Measurements from ENCODE around the gene PARP8.
"Not testable (repeated sequence)": the region's sequence is repeated elsewhere in the genome, so short reads cannot be mapped to it uniquely, and the experiment has no call there.

The PARP8 gene

GRCh38 chr5:50730336-50730735 is 63.9 kb downstream of the PARP8 start:
- DNase-seq = no peak

GRCh38 chr5:50730841-50731240 is 64.4 kb downstream of the PARP8 start:
- no peak for DNase-seq

DNA sequence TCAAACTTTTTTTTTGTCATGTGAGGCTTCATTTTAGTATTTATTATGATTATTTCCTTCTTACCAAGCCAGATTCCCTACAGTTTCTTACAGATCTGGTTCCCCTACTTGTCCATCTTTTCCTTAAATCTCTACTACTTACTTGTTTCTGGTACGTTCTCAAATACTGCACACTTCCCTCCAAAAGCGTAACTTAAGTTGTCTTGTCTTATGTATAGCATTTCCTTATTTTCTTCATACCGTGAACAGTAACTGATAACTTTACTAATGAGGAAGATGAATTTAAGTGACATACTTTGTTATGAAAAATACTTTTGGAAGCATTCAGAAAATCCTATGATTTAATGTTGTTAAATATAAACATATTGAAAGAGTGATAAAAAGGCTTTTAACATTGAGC is 67.3 kb downstream of the PARP8 start:
- no peak for DNase-seq

GRCh38 chr5:50738864-50739263 is 72.4 kb downstream of the PARP8 start:
- DNase-seq = no peak

GRCh38 chr5:50740832-50741231 is 74.4 kb downstream of the PARP8 start:
- DNase-seq = no peak

GRCh38 chr5:50744776-50745175 is 78.3 kb downstream of the PARP8 start:
- peak; percentile 21 for DNase-seq

DNA sequence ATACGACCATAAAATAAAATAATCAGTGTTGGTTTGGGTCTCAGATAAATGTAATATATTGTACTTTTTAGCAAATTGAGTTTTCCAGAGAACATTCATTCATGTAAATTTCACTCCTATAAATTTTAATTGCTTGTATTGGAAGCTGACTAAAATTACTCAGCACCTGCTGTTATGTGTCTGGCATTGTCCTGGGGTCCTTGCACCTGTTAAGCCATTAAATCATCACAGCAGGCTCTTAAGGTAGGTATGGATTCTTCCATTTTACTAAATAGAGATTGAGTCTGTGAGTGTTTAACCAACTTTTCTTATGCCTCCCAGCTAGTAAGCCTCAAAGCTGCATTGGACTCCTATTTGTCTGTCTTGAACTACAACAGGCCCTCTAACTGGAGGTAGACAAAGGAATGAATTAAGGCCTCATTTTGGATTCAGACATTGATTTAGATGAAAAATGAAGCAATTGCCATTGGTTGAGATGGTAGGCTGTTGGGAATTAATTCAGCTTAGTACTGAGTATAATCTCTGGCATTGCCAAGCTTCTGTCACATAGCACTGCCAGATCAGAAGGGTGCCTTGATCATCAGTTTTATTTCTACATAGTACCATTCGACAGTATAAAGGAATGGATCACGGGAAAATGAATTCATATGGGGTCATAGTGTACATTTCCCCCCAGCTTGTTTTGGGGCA is 78.9 kb downstream of the PARP8 start:
- DNase-seq = no peak

GRCh38 chr5:50749181-50749580 is 82.7 kb downstream of the PARP8 start:
- DNase-seq = no peak

DNA sequence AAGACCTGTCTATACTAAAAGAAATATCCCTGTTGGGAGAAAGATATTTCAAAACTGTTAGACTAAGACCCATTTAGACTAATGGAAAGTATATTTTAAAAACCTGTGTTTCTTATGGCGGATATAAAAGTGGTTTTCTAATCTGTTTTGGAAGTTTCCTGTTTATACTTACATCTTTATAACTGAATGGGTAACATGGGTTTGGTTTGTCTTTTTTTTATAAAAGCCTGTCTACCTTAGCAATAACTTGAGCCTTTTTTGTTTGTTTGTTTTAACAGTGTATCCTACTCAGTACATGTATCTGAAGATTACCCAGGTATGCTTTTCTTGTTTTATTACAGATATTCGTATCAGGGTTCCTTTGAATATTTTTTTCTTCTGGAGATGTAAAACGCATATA is 83.4 kb downstream of the PARP8 start:
- no peak for DNase-seq

DNA sequence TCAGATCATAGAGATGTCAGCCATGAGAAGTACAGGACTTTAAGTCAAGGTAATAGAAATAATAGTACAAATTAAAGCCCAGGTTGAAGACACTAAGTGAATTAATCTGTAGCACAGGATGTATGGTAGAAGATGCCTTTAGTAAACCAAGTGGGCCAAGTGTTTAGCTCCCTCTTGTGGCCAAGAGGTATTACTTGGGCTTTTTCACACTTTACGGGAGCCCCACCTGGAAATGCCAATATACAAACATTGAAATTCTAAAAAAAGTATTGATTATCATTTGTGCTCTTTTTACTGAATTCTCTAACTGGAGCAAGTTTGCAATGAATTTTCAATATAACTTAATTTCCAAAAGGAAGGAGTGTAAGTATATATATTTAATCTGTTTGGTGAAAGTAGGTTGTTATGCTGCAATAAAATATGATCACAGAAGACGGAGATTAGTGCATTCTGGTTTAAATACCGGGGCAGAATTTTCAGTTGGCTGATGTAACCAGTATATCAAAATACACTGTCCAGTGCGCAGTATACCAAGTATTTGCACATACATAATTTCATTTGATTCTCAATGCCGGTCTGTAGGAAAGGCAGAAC is 84.7 kb downstream of the PARP8 start:
- peak; percentile 74 for DNase-seq

GRCh38 chr5:50752800-50753199 is 86.4 kb downstream of the PARP8 start:
- DNase-seq = no peak

- DNase-seq = no peak
These were observed 93.3 kb downstream of the PARP8 start for GRCh38 chr5:50759526-50760270.

DNA sequence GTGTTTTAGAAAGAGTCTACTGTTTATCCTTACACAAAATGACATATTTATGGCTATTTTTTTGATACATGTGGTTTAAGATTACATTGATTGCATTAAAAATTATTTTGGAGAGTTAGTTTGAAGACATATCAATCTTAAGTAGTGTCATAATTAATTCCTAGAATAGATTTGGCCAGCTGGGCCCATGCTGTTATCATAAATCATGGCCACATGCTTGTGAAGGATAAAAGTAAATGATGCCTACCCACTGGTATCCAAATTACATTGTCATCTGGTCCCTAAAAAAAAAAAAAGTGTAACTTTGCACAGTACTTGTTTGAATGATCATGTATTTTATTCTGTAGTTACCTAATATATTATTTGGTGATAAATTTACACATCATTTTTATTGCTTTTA is 96.9 kb downstream of the PARP8 start:
- DNase-seq = no peak

DNA sequence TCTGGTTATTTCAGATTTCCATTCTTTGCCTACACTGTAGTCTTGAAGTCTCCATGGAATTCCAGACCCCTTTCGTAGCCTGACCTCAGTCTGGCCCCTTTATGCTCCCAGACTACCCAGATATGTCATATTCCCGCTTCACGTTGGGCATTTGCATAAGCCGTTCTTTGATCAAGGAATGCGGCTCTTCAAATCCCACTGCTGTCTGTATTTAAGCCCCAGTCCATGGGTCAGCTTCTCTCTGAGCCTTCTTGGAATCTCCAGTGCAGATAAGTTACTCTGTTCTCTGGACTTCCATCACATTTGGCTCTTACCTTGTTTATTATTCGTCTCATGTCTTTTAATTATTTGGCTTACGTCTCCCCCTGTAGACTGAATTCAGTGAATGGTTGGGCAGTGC is 97.4 kb downstream of the PARP8 start:
- DNase-seq = no peak

DNA sequence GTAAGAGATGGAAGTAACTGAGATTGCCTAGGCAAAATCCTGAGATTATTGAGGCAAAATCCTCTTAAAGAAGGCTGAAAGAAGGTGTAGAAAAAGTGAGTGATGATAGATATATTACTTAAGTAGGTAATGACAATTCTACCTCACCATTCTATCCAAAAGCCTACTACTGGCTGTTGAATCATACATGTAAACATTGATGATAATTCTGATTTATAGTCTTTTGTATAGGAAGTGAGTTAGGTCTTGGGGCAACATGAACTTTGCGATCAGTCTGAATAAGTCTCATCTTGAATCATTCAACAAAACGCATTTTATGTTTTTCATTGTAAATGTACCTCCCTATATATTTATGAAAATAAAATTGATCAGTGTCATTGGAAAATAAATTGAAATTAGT is 99.6 kb downstream of the PARP8 start:
- no peak for DNase-seq

- DNase-seq = no peak
These were observed 100.0 kb downstream of the PARP8 start for GRCh38 chr5:50766462-50766861.

GRCh38 chr5:50766967-50767366 is 100.5 kb downstream of the PARP8 start:
- no peak for DNase-seq

GRCh38 chr5:50767588-50767987 is 101.2 kb downstream of the PARP8 start:
- DNase-seq = no peak

DNA sequence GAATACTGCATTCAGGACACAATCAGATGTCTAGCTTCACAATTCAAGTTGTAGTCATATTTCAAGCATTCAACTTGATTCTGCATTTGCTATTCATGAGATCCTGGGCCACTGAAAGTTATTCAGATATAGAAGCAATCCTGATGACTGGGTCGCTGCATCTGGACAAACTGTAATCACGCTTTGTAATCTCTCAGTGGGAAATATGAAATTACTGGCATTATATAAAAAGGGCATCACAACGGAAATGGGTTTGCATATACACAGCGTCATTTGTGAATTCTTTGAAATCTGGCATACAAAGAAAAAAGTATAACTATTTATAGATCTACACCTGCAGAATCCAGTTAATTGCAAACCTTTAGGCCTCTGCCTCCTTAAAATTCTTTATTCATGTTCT is 102.2 kb downstream of the PARP8 start:
- DNase-seq = no peak

- no peak for DNase-seq
These were observed 104.0 kb downstream of the PARP8 start for GRCh38 chr5:50770441-50770840.

GRCh38 chr5:50774446-50775175 is 108.2 kb downstream of the PARP8 start:
- DNase-seq = not testable (repeated sequence)

GRCh38 chr5:50786073-50786472 is 119.6 kb downstream of the PARP8 start:
- peak; percentile 21 for DNase-seq

- no peak for DNase-seq
These were observed 125.4 kb downstream of the PARP8 start for GRCh38 chr5:50791813-50792212.

DNA sequence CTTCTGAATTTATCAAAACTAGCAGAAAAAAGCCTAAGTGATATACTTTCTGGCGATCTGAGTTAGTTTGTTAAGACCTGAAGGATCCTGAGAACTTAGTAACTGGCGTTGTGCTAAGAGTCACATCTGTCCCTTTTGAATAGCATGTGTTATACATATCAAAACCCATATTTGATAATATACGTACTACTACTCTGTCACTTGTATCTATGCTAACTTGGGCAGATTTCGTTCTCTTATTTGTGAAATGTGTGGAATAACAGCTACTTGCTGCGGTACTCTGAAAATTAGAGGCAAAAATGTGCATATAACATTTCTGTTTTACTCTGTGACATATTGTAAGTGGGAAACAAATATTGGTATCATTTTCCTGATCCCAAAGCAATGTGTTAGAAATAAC is 126.4 kb downstream of the PARP8 start:
- no peak for DNase-seq
